GM12873 (cell line): ENCODE data around the gene FAM131A.

ENCODE experiments used
- TF ChIP-seq, protein P1 (sequence below): IDR thresholded peaks from 2 replicates; pipeline ENCODE4 v1.5.1; 2012; ENCODE audit warnings: low read depth, mild to moderate bottlenecking, moderate library complexity, low read length, control low read depth; ENCODE audit not compliant: insufficient read depth; ENCODE audit errors: missing control alignments

Gene FAM131A

DNA sequence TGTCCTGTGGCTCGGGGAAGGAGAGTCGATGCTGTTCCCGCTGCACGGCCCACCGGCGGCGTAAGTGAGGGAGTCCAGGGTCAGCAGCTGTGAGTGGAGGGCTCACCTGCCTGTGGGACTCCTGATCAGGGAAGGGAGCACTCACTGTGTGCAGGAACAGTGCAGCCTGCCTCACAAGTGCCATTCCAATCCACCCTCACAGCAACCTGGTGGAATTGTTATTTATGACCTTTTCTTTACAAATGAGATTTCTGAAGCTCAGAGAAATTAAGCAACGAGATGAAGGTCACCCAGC lies 51.5 kb downstream of the FAM131A start:
- TF ChIP-seq, protein P1, sequence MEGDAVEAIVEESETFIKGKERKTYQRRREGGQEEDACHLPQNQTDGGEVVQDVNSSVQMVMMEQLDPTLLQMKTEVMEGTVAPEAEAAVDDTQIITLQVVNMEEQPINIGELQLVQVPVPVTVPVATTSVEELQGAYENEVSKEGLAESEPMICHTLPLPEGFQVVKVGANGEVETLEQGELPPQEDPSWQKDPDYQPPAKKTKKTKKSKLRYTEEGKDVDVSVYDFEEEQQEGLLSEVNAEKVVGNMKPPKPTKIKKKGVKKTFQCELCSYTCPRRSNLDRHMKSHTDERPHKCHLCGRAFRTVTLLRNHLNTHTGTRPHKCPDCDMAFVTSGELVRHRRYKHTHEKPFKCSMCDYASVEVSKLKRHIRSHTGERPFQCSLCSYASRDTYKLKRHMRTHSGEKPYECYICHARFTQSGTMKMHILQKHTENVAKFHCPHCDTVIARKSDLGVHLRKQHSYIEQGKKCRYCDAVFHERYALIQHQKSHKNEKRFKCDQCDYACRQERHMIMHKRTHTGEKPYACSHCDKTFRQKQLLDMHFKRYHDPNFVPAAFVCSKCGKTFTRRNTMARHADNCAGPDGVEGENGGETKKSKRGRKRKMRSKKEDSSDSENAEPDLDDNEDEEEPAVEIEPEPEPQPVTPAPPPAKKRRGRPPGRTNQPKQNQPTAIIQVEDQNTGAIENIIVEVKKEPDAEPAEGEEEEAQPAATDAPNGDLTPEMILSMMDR: no peak

DNA sequence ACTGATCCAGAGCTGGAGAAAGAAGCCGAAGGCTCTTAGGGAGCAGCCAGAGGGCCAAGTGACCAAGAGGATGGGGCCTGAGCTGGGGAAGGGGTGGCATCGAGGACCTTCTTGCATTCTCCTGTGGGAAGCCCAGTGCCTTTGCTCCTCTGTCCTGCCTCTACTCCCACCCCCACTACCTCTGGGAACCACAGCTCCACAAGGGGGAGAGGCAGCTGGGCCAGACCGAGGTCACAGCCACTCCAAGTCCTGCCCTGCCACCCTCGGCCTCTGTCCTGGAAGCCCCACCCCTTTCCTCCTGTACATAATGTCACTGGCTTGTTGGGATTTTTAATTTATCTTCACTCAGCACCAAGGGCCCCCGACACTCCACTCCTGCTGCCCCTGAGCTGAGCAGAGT lies 52.0 kb downstream of the FAM131A start:
- TF ChIP-seq, protein P1: no peak

DNA sequence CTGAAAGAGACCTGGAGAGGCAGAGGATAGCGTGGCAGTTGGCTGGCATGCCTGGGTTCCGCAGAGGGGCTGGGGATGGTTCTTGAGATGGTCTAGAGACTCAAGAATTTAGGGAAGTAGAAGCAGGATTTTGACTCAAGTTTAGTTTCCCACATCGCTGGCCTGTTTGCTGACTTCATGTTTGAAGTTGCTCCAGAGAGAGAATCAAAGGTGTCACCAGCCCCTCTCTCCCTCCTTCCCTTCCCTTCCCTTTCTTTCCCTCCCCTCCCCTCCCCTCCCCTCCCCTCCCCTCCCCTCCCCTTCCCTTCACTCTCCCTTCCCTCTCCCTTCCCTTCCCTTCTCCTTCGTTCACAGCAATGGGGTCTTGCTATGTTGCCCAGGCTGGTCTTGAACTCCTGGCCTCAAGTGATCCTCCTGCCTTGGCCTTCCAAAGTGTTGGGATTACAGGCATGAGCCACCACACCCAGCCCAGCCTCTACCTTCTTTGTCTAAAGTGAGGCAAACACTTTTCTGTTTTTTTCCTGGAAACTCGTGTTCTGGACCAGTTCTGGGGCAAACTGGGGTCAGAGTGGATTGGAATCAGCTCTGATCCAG lies 52.6 kb downstream of the FAM131A start:
- TF ChIP-seq, protein P1: no peak

DNA sequence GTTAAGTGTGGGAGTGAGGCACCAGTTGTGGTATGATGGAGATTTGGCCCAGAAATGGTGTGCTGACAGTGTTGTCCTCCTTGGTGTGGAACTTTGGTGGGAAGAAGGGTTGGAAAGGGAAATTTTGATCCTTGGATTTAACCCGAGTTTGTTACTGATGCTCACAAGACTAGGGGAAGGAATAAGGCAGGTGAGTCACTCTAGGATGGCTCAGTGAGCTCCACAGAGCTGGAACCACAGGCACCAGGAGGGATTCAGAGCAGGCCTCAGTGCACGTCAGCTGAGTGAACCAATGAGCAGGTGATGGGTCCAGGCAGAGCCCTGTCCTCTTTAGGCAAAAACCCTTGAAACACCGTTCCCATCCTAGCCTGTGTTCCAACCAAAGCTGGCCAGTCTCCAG lies 53.9 kb downstream of the FAM131A start:
- TF ChIP-seq, protein P1: no peak

DNA sequence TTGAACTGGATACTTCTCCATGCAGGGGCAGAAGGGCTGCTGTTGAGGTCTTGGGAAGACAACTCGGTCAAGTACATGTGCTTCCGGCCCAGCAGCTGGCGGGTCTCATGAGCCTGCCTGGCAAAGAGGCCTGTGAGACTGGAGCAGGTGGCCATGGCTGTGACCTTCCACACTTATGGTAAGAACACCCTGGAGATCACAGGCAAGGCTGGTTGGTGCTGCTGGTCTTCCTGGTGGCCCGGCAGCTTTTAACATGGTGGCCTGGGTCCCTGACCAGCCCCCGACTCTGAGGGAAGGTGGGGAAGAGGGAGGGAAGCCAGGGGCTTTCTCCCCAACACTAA lies 57.9 kb downstream of the FAM131A start:
- TF ChIP-seq, protein P1: no peak
